ENCODE data around the gene TP53I11.
A peak's percentile ranks its signal among the peaks of the same experiment; 100 is the strongest.

TP53I11 gene

GRCh38 chr11:44948155-44948554, 2.5 kb downstream of the TP53I11 start:
- peak overlapping the region; percentile 93 for H3K27ac ChIP-seq
- ChIA-PET CTCF (interaction anchor here (2.1 kb wide), 1 partner anchor 11 kb away, joined by 8 read pairs; no protein-coding TSS in a partner anchor), POLR2A (ENCODE audit: low non-redundant PET) (no interaction called here)
- DNase-seq (ENCODE audit: low spot score) = no peak
- TF ChIP-seq CTCF (conservative IDR thresholded peaks at IDR 0.05; ENCODE audit: low read depth) = no peak

DNA sequence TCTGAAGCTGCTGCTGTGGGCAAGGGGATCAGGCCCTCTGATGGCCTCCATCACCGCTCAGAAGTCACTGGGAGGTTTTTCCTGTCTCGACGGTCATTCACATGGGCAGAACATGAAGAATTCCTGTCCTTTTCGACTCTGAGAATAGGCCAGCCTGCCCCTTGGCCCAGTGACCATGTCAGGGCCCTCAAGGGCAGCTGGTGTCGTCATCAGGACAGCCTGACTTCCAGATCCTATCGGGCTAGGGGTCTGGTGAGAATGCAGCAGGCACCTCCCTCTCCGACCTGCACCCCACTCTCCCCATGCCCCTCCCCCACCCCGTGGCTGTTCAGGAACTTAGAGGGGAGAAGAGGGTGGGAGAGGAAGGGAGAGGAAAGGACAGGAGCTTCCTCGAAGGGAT, 3.6 kb downstream of the TP53I11 start:
- ChIA-PET POLR2A (ENCODE audit: low non-redundant PET) (no interaction called here), CTCF (interaction anchor here (0.6 to 2.1 kb wide), 3 partner anchors 10 to 158 kb away, joined by 4 to 8 read pairs (median 6); no protein-coding TSS in a partner anchor)
- H3K27ac ChIP-seq = peak overlapping the region; percentile 93

DNA sequence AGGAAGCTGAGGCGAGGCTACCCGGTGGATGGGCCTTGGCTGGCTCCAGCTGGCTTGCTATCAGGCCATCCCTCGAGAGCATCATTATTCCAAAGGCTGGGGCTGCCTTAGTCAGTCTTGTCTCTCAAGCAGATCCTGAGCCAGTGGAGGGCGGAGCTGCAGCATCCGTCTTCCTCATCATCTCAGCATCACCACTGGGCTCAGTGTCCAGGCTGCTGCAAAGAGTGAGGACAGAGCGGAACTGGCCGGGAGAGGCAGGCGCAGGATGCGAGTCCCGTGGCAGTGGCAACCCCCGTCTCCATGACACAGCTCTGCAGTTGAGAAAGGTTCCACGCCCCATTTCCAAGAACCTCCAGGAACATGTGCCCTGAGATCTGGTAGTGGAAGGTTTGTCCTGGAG, 4.4 kb downstream of the TP53I11 start:
- no peak for TF ChIP-seq CTCF (conservative IDR thresholded peaks at IDR 0.05; ENCODE audit: low read depth)
- H3K27ac ChIP-seq = peak overlapping the region; percentile 93
- CTCF ChIA-PET = interaction anchor here (0.6 to 2.1 kb wide), 6 partner anchors 9 to 1055 kb away, joined by 3 to 8 read pairs (median 4); no protein-coding TSS in a partner anchor
- no peak for DNase-seq (ENCODE audit: low spot score)
- POLR2A ChIA-PET (ENCODE audit: low non-redundant PET) = no interaction called here

More for the DNA sequence above, 3.6 kb downstream of the TP53I11 start:
- no peak for DNase-seq (ENCODE audit: low spot score)
- TF ChIP-seq CTCF (conservative IDR thresholded peaks at IDR 0.05; ENCODE audit: low read depth) = no peak

DNA sequence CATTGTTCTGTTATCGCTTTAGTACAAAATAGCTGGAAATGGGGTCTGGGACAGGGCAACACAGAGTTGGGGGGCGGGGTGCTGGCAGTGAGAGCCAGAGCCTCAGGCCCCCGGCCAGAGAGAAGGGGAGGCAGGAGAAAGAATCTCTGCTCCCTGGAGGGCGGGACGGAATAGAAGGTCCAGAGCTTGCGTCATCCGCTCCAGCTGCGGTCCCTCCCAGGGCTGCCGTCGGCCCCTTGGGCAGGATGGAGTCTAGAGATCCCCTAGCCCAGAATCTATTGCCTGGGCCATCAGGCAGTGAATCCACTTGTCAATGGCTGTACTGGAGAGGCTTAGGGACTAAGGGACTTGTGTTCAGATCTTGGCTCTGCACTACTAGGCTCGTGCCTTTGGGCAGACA, 5.0 kb downstream of the TP53I11 start:
- H3K27ac ChIP-seq = peak overlapping the region; percentile 93
- POLR2A ChIA-PET (ENCODE audit: low non-redundant PET) = no interaction called here
- TF ChIP-seq CTCF (conservative IDR thresholded peaks at IDR 0.05; ENCODE audit: low read depth) = no peak
- DNase-seq (ENCODE audit: low spot score) = no peak
- CTCF ChIA-PET = interaction anchor here (0.6 to 1.4 kb wide), 5 partner anchors 9 to 1056 kb away, joined by 3 to 5 read pairs (median 4); no protein-coding TSS in a partner anchor

- ChIA-PET POLR2A (ENCODE audit: low non-redundant PET) (interaction anchor here (0.6 kb wide), 1 partner anchor 50 kb away, joined by 5 read pairs; no protein-coding TSS in a partner anchor), CTCF (interaction anchor here (0.6 to 1.4 kb wide), 5 partner anchors 8 to 826 kb away, joined by 3 to 5 read pairs (median 4); no protein-coding TSS in a partner anchor)
- no peak for TF ChIP-seq CTCF (conservative IDR thresholded peaks at IDR 0.05; ENCODE audit: low read depth)
- H3K27ac ChIP-seq = peak overlapping the region; percentile 93
- DNase-seq (ENCODE audit: low spot score) = no peak
Measured at GRCh38 chr11:44944853-44945235, 5.8 kb downstream of the TP53I11 start.

GRCh38 chr11:44944181-44944852, 6.4 kb downstream of the TP53I11 start:
- POLR2A ChIA-PET (ENCODE audit: low non-redundant PET) = no interaction called here
- no peak for TF ChIP-seq CTCF (conservative IDR thresholded peaks at IDR 0.05; ENCODE audit: low read depth)
- peak overlapping the region; percentile 93 for H3K27ac ChIP-seq
- DNase-seq (ENCODE audit: low spot score) = no peak
- CTCF ChIA-PET = interaction anchor here (0.6 to 1.4 kb wide), 4 partner anchors 8 to 161 kb away, joined by 3 to 5 read pairs (median 4); no protein-coding TSS in a partner anchor
